Activated gamma-delta T cell treated with anti-CD3 and anti-CD28 coated beads, Interleukin-2, amount 50 U/mL, for 16 hours (primary cell): ENCODE data around the gene FAM53B.

Experiments used
- DNase-seq: peaks from one replicate; pipeline ENCODE4 v3.0.0-alpha.2; 2020; ENCODE audit warnings: low read depth

The FAM53B gene

DNA sequence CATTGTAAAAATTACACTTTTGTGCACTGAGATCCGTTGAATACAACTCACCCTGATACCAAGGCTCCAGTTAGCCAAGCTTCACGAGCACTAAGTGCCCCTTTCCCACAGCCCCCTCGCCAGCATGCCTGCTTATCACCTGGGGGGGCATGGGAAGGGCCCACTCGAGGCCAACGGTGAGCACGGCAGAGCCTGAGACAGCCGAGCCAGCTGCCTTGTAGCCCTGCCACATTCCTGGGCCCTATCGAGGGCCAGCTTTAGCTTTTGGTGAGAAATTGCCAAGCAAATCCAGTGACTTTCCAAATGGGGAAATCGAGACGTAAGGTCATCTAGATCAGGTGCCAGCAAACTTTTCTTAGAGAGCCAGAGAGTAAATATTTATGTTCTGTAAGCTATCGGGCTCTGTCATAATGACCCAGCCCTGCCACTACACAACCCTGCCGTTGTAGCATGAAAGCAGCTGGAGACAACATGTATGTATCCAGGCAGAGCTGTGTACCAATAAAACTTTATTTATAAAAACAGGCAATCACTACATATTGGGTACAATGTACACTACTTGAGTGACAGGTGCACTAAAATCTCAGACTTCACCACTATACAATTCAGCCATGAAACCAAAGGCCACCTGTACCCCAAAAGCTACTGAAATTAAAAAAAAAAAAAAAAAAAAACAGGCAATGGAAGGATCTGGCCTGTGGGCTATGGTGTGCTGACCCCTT, 83.6 kb downstream of the FAM53B start:
- no peak for DNase-seq

- no peak for DNase-seq
Measured at GRCh38 chr10:124659380-124659779, 84.8 kb downstream of the FAM53B start.

DNA sequence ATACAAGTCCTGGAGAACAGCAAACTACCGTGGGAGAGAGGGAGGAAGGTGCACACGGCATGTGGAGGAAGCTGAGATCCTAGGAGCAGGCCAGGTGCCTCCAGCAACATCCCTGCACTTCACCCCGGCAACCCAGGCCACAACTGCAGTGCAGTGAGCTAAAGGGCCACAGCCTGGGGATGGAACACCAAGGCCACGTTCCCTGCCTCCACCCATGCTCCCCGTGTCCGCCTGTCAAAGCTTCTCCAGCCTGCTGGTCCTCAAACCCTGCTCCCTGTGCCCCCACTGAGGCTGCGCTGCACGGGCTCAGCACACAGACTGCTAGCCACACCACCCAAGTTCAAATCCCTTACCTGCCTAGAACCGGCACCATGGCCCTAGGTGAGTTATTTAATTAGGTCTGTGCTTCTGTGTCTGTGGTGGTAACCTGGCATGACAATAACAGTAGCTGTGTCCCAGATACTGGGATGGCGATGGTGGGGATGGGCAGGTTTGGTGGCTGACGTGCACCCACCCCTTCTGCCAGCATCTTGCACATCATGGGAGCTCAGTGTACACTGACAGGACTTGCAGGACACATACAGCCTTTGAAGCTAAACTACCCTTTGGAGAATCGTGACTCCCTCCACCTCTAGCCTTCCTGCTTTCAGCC, 85.5 kb downstream of the FAM53B start:
- no peak for DNase-seq

GRCh38 chr10:124657806-124658205, 86.4 kb downstream of the FAM53B start:
- no peak for DNase-seq

GRCh38 chr10:124656541-124656940, 87.6 kb downstream of the FAM53B start:
- no peak for DNase-seq

DNA sequence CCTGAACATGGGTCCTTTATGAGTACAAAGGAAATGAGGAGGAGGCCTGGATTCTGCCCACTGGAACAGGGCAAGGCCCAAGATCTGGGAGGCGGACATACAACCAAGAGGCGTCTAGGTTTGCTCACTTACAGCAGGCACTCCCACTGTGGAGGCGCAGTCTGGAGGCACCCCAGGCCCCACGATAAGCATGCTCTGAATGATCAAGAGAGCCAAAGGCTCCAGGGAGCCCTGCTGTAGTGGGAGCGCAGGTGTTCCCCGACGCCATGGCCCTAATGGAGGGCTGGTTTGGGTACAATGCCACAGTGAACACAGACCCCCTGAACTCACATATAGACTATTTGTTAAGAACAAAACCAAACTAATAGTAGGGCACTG, 88.1 kb downstream of the FAM53B start:
- no peak for DNase-seq

DNA sequence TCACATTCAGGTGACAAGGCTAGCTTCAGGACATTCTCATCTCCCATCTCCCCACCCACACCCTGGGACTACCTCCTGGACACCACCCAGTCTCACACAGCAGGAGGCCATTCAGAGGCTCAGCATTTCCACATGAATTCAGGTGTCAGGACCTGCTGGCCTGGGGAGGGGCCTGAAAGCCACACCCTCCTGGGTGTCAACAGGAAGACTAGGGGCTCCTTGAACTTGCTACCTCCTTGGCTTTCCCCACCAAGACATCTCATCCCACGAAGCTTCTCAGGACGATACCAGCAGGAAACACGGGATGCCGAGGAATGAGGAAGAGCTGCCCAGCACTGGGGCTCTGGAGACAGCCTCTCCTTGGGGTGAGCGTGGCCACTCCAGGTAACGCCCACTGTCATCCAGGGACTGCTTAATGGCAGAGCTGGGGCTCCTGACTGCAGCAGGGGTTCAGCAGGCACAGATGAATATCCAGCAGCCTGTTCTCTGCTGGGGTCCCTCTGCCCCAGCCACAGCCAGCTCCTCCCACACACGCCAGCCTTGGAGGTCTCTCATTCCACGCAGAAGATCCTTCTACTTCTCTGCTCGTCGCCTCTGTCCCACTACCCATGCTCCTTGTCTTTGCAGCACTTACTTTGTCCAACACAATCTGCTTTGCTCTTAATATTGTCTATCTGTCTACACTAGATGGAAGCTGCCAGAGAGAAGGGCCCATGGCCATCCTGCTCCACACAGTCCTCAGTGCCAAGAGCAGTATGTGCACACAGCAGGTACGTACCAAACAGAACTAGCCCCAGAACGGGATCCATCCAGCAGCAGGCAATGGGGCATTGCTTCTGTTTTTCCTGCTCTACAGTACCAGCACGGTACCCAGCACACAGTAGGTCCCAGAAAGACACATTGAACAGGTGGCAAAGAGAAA, 88.7 kb downstream of the FAM53B start:
- DNase-seq = no peak

GRCh38 chr10:124654686-124655085, 89.5 kb downstream of the FAM53B start:
- no peak for DNase-seq

GRCh38 chr10:124653811-124654651, 90.1 kb downstream of the FAM53B start:
- DNase-seq = no peak

DNA sequence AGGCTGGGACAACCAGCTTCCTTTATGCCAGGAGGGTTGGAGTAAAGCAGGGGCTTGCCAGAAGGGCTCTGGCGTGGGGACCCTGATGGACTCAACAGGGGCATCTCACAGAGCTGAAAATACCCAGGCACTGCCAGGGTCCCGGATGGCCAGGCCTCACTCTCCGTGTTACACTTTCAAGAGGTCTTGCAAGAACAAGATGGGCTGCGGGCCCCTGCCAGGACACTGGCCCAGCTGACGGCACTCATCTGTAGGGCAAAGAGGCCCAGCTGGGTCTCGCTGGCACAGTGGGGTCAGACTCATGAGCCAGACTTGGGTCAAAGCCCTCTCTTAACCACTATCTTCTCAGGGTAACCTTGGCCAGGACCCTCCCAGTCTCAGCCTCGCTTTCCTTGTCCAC, 90.9 kb downstream of the FAM53B start:
- DNase-seq = no peak

GRCh38 chr10:124652701-124653100, 91.5 kb downstream of the FAM53B start:
- DNase-seq = no peak

GRCh38 chr10:124652200-124652599, 92.0 kb downstream of the FAM53B start:
- no peak for DNase-seq

- no peak for DNase-seq
Measured at GRCh38 chr10:124651402-124651891, 92.7 kb downstream of the FAM53B start.

- DNase-seq = peak; percentile 71
Measured at GRCh38 chr10:124650820-124651401, 93.3 kb downstream of the FAM53B start.

- no peak for DNase-seq
Measured at GRCh38 chr10:124650263-124650662, 93.9 kb downstream of the FAM53B start.

- no peak for DNase-seq
Measured at GRCh38 chr10:124649214-124649613, 95.0 kb downstream of the FAM53B start.

DNA sequence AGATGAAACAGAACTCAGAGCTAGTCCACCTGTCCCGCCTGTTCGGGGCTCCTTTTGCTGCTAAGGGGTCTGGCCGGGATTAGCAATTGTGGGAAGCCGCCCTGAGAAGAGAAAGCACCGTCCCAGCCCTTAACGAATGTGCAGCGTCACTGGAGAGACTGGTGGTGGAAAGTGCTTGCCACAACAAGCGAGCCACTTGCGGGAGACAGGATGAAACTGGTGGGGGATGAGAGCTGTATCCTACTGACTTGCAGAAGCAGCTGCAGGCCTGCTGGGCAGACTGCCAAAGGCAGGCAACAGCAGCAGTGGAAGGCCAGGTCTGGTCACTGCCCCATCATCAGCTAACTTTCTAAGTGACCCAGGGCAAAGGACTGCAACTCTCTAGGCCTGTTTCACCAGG, 95.4 kb downstream of the FAM53B start:
- DNase-seq = peak; percentile 40

DNA sequence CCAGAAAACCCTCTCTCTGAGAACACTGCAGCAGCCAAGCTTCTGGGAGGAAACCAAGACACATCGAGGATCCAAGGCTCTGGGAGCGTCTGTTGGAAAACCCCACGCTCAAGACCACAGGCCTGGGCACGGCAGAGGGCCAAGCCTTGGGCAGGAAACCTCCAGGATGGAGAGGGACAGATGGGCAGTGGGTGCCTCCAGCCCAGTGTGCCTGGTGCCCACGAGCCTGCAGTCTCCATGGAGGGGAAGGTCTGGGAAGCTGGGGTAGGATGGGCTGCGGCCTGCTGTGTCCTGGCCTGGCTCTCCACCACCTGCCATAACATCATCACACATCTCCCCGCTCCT, 96.1 kb downstream of the FAM53B start:
- DNase-seq = no peak

DNA sequence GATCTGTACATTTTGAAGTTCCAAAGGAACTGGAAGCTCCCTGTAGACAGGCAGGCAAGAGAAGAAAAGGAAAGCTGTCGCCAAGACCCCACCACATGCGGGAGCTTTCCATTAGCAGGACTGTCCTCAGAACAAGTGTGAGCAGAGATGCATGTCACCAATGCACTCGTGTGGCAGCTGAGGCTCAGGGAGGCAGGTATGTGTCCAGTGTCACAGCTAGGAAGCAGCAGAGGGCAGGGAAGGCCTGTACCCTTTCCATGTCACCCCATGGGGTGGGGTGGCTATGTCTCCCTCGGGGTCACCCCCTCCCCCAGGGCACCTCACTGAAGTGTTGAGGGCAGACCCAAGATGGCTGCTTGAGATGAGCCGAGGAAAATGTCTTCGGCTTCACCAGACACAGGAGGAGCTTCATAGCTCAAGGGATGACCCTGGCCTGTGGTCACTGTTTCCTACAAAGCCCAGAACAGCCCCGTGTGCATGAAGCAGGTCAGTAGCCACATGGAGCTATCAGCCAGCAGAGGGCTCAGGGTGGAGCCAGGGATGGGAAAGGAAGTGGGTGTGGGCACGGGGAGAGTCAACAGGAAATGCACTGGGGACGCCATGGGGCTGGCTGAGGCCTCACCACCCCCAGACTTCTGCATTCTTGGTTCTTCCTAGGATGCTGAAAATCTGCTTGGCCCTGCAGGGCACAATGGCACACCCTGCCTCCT, 96.6 kb downstream of the FAM53B start:
- DNase-seq = peak; percentile 53

- no peak for DNase-seq
Measured at GRCh38 chr10:124646483-124647352, 97.5 kb downstream of the FAM53B start.
